Stimulated activated naive CD4-positive, alpha-beta T cell (primary cell): Measurements from ENCODE around the gene LHFPL2.
"Not testable (repeated sequence)": the region's sequence is repeated elsewhere in the genome, so short reads cannot be mapped to it uniquely, and the experiment has no call there.

ENCODE experiments used
- DNase-seq, 6 experiments: peaks; one replicate each; lab custom pipeline; 2025; lab: John Stamatoyannopoulos, UW

Gene LHFPL2

GRCh38 chr5:78648359-78649210 is at the start of gene LHFPL2:
TSS of gene LHFPL2 (minus strand) at chr5:78648772. CDS start at chr5:78510213, 138,559 bp downstream.
- peak in 1 of 6 experiments; percentile 7 for DNase-seq

GRCh38 chr5:78696637-78697036 is 48.1 kb upstream of the LHFPL2 start:
- DNase-seq, result no peak

- not testable (repeated sequence) for DNase-seq
Observed at GRCh38 chr5:78696052-78696451, 47.5 kb upstream of the LHFPL2 start.

GRCh38 chr5:78693339-78693738 is 44.8 kb upstream of the LHFPL2 start:
- DNase-seq, result no peak

GRCh38 chr5:78691084-78691960 is 42.8 kb upstream of the LHFPL2 start:
- no peak for DNase-seq

GRCh38 chr5:78690253-78690972 is 41.8 kb upstream of the LHFPL2 start:
- DNase-seq, result no peak

GRCh38 chr5:78689540-78690252 is 41.1 kb upstream of the LHFPL2 start:
- no peak for DNase-seq

- not testable (repeated sequence) for DNase-seq
Observed at GRCh38 chr5:78687514-78687913, 38.9 kb upstream of the LHFPL2 start.

- DNase-seq, result not testable (repeated sequence)
Observed at GRCh38 chr5:78683905-78684304, 35.3 kb upstream of the LHFPL2 start.

- DNase-seq, result no peak
Observed at GRCh38 chr5:78679905-78680304, 31.3 kb upstream of the LHFPL2 start.

- DNase-seq, result no peak
Observed at GRCh38 chr5:78677777-78678668, 29.5 kb upstream of the LHFPL2 start.

- DNase-seq, result no peak
Observed at GRCh38 chr5:78675956-78676730, 27.6 kb upstream of the LHFPL2 start.

GRCh38 chr5:78673827-78674226 is 25.3 kb upstream of the LHFPL2 start:
- DNase-seq, result not testable (repeated sequence)

- DNase-seq, result no peak
Observed at GRCh38 chr5:78672154-78672553, 23.6 kb upstream of the LHFPL2 start.

- DNase-seq, result no peak
Observed at GRCh38 chr5:78671609-78672008, 23.0 kb upstream of the LHFPL2 start.

- DNase-seq, result no peak
Observed at GRCh38 chr5:78670701-78671269, 22.2 kb upstream of the LHFPL2 start.

GRCh38 chr5:78669331-78669730 is 20.8 kb upstream of the LHFPL2 start:
- DNase-seq, result no peak

GRCh38 chr5:78667461-78668103 is 19.0 kb upstream of the LHFPL2 start:
- DNase-seq, result no peak

GRCh38 chr5:78666975-78667374 is 18.4 kb upstream of the LHFPL2 start:
- not testable (repeated sequence) for DNase-seq
